IPS-18a (cell line): ENCODE data around the gene PSENEN.
"Not testable (repeated sequence)": the region's sequence is repeated elsewhere in the genome, so short reads cannot be mapped to it uniquely, and the experiment has no call there.

Experiments used
- H3K27ac ChIP-seq: one replicate; pipeline ENCODE4 v1.5.1; 2013; ENCODE audit warnings: low read length
- H3K27me3 ChIP-seq: one replicate; pipeline ENCODE4 v1.6.1; 2013; ENCODE audit warnings: mild to moderate bottlenecking, low read length; ENCODE audit not compliant: control insufficient read depth, insufficient read depth
- H3K36me3 ChIP-seq: one replicate; pipeline ENCODE4 v1.6.1; 2013; ENCODE audit warnings: low read depth, low read length; ENCODE audit not compliant: control insufficient read depth
- H3K4me1 ChIP-seq: one replicate; pipeline ENCODE4 v1.6.1; 2013; ENCODE audit warnings: low read depth, low read length; ENCODE audit not compliant: control insufficient read depth
- H3K4me3 ChIP-seq: one replicate; pipeline ENCODE4 v1.5.1; 2013; ENCODE audit warnings: low read length
- H3K9ac ChIP-seq: one replicate; pipeline ENCODE4 v1.6.1; 2013; ENCODE audit warnings: mild to moderate bottlenecking, low read length, moderate library complexity
- H3K9me3 ChIP-seq: one replicate; pipeline ENCODE4 v1.6.1; 2013; ENCODE audit warnings: low read depth, low read length; ENCODE audit not compliant: control insufficient read depth

Gene PSENEN

GRCh38 chr19:35791814-35792279, 46.4 kb downstream of the PSENEN start:
- no peaks in the 10 kb centered on the region for H3K4me1 ChIP-seq
- no peak overlapping the region for H3K9ac ChIP-seq
- peaks cover 18% of the 10 kb centered on the region for H3K27me3 ChIP-seq
- H3K36me3 ChIP-seq, result no peaks in the 10 kb centered on the region
- no peak overlapping the region for H3K4me3 ChIP-seq
- H3K9me3 ChIP-seq, result no peaks in the 10 kb centered on the region
- H3K27ac ChIP-seq, result no peak overlapping the region

- Histone ChIP-seq H3K9ac (no peak overlapping the region), H3K36me3 (no peaks in the 10 kb centered on the region), H3K4me1 (no peaks in the 10 kb centered on the region), H3K4me3 (no peak overlapping the region), H3K9me3 (no peaks in the 10 kb centered on the region), H3K27ac (no peak overlapping the region), H3K27me3 (peaks cover 23% of the 10 kb centered on the region)
Observed at GRCh38 chr19:35792312-35792711, 46.9 kb downstream of the PSENEN start.

DNA sequence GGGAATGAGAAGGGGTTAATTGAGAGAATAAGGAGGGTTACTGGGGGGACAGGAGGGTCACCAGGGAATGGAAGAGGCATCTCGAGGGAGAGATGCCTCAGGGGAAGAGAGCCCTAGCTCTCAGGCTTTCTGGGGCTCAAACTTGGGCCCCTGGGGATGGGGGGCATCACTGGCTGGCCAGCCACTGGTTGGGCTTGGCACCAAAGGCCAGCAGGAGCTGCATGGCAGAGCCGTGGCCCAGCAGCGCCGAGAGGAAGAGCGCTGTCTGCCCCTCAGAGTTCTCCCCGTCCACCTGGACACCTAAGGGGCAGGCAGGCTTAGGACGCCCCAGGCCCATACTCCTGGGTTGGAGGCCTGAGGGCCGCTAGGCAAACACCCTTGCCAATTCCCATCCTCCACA, 47.4 kb downstream of the PSENEN start:
- Histone ChIP-seq H3K27me3 (peaks cover 28% of the 10 kb centered on the region), H3K4me3 (no peak overlapping the region), H3K36me3 (no peaks in the 10 kb centered on the region), H3K27ac (no peak overlapping the region), H3K9ac (no peak overlapping the region), H3K4me1 (no peaks in the 10 kb centered on the region), H3K9me3 (no peaks in the 10 kb centered on the region)

GRCh38 chr19:35793381-35794165, 48.1 kb downstream of the PSENEN start:
- Histone ChIP-seq H3K4me1 (no peaks in the 10 kb centered on the region), H3K36me3 (no peaks in the 10 kb centered on the region), H3K4me3 (no peak overlapping the region), H3K9me3 (no peaks in the 10 kb centered on the region), H3K9ac (no peak overlapping the region), H3K27ac (no peak overlapping the region), H3K27me3 (peaks cover 32% of the 10 kb centered on the region)

GRCh38 chr19:35795564-35795963, 50.1 kb downstream of the PSENEN start:
- peaks cover 32% of the 10 kb centered on the region for H3K27me3 ChIP-seq
- H3K9ac ChIP-seq, H3K9me3 ChIP-seq, H3K27ac ChIP-seq, H3K36me3 ChIP-seq, H3K4me3 ChIP-seq, H3K4me1 ChIP-seq: not testable (repeated sequence)
